K562 (cell line): Measurements from ENCODE around the gene B3GALNT2. TPM values are rescaled to one million over a fixed set of nuclear protein-coding genes. Genes with fewer than 3 reads are reported as not detected.

Source experiments
- ATAC-seq: fragments of 200-7000 bp; cut with Tn5 transposase; 3 replicates; pipeline ENCODE4 v1.9.1; 2020; ENCODE audit warnings: moderate library complexity
- BruUV-seq: library from RNA; stranded (reverse); fragments of 400-500 nt; replicated peaks from 2 replicates; lab custom pipeline; 2021; lab: Mats Ljungman, UMichigan
- CTCF ChIA-PET: fragments of 300-600 bp; formaldehyde crosslinking; extraction: SDS; loops from one replicate; lab custom pipeline; 2021; ENCODE audit warnings: low intra/inter-chr PET ratio; lab: Yijun Ruan, JAX
- POLR2A ChIA-PET: fragments of 300-600, 350-650 bp; sonication (Branson Sonifier 250); formaldehyde crosslinking; extraction: SDS; loops from one replicate; lab custom pipeline; 2021; ENCODE audit warnings: antibody characterized with exemption, inconsistent platforms; lab: Yijun Ruan, JAX
- DNase-seq, 4 experiments: peaks; one replicate each; pipeline versions ENCODE4 v3.0.0 to v3.0.0-alpha.2; 2011 to 2018; ENCODE audit warnings: low spot score in 3 of 4, mixed read lengths in 3 of 4; ENCODE audit errors: extremely low read depth in 1 of 4
- FAIRE-seq: peaks from 2 replicates; lab custom pipeline; 2011; peaks lifted over from hg19 to GRCh38; lab: Jason Lieb, UNC
- H2AFZ ChIP-seq: 2 replicates; pipeline ENCODE4 v1.6.0; 2011; ENCODE audit warnings: low read depth, low read length, control low read depth, inconsistent platforms
- H3K27ac ChIP-seq: fragments of 200-600 bp; 3 replicates; pipeline ENCODE4 v1.8.0; 2011; ENCODE audit warnings: low read depth, mild to moderate bottlenecking, control low read depth, inconsistent platforms, low read length, moderate library complexity, mixed read lengths; ENCODE audit errors: extremely low read depth
- H3K27me3 ChIP-seq, 2 experiments: fragments of 300-600 bp in 1 of 2; 2 replicates in 1 of 2; 3 replicates in 1 of 2; pipeline versions ENCODE4 v1.6.0 to v1.8.0; 2011; ENCODE audit warnings: inconsistent platforms in 2 of 2, low read length in 2 of 2, mild to moderate bottlenecking in 1 of 2, mixed read lengths in 1 of 2, moderate library complexity in 1 of 2; ENCODE audit not compliant: control insufficient read depth in 2 of 2, insufficient read depth in 2 of 2
- H3K36me3 ChIP-seq: fragments of 300-600 bp; 3 replicates; pipeline ENCODE4 v1.8.0; 2011; ENCODE audit warnings: mild to moderate bottlenecking, low read length, inconsistent platforms; ENCODE audit not compliant: control insufficient read depth, insufficient read depth
- H3K4me1 ChIP-seq, 2 experiments: fragments of 200-600 bp in 1 of 2; replicated peaks in 1 of 2; 2 replicates in 1 of 2; 3 replicates in 1 of 2; pipeline versions ENCODE4 v1.5.1 to v1.8.0; 2011; ENCODE audit warnings: inconsistent platforms in 2 of 2, low read length in 2 of 2, mild to moderate bottlenecking in 1 of 2, mixed read lengths in 1 of 2, moderate library complexity in 1 of 2; ENCODE audit not compliant: control insufficient read depth in 2 of 2, insufficient read depth in 2 of 2
- H3K4me2 ChIP-seq: 2 replicates; pipeline ENCODE4 v1.6.1; 2011; ENCODE audit warnings: low read length, control low read depth, inconsistent platforms, mixed read lengths; ENCODE audit not compliant: insufficient read depth
- H3K4me3 ChIP-seq: fragments of 200-600 bp; sonication (generic), shearing (Covaris generic); 2 replicates; pipeline ENCODE4 v1.5.1; 2016; ENCODE audit warnings: control low read depth, inconsistent platforms
- H3K79me2 ChIP-seq: fragments of 200-600 bp; 3 replicates; pipeline ENCODE4 v1.8.0; 2011; ENCODE audit warnings: low read length, inconsistent platforms; ENCODE audit not compliant: control insufficient read depth, insufficient read depth
- H3K9ac ChIP-seq, 2 experiments: 2 replicates each; pipeline versions ENCODE4 v1.6.0 to v1.6.1; 2011; ENCODE audit warnings: low read depth in 2 of 2, low read length in 2 of 2, control low read depth in 1 of 2, inconsistent platforms in 1 of 2, mild to moderate bottlenecking in 1 of 2, mixed read lengths in 1 of 2; ENCODE audit not compliant: insufficient read depth in 1 of 2
- H3K9me1 ChIP-seq: one replicate; pipeline ENCODE4 v1.6.0; 2011; ENCODE audit warnings: inconsistent platforms, mild to moderate bottlenecking, low read length, moderate library complexity; ENCODE audit not compliant: control insufficient read depth, insufficient read depth
- H3K9me3 ChIP-seq: replicated peaks from 2 replicates; pipeline ENCODE4 v1.5.1; 2011; ENCODE audit warnings: low read depth, low read length, inconsistent platforms; ENCODE audit not compliant: control insufficient read depth, insufficient read depth
- H4K20me1 ChIP-seq: replicated peaks from 2 replicates; pipeline ENCODE4 v1.6.1; 2011; ENCODE audit warnings: low read length, inconsistent platforms, mixed read lengths; ENCODE audit not compliant: control insufficient read depth, insufficient read depth
- CHCHD3 ChIP-seq: fragments of 250-450 bp; sonication (Bioruptor Pico); IDR thresholded peaks from 2 replicates; pipeline ENCODE4 v2.1.2; 2022; ENCODE audit warnings: mild to moderate bottlenecking
- CUX1 ChIP-seq: fragments of 200-800 bp; sonication (Bioruptor generic); IDR thresholded peaks from 2 replicates; pipeline ENCODE4 v1.6.1; 2016; ENCODE audit warnings: missing genetic modification characterization, missing compliant biosample characterization
- ETV6 ChIP-seq, 3 experiments: fragments of 150-350 bp in 1 of 3; sonication (generic) in 1 of 3; formaldehyde crosslinking in 1 of 3; IDR thresholded peaks; 2 replicates each; pipeline versions ENCODE4 v1.6.1 to v1.8.0; 2014 to 2022; ENCODE audit warnings: borderline replicate concordance in 2 of 3, low read depth in 2 of 3, antibody characterized with exemption in 1 of 3, low read length in 1 of 3, mild to moderate bottlenecking in 1 of 3, missing genetic modification reagents in 1 of 3
- EWSR1 ChIP-seq: fragments of 450-650 bp; IDR thresholded peaks from 2 replicates; pipeline ENCODE4 v1.6.1; 2018; ENCODE audit warnings: borderline replicate concordance, mild to moderate bottlenecking, low read depth, moderate library complexity; ENCODE audit not compliant: partially characterized antibody
- FOXO4 ChIP-seq: fragments of 450-650 bp; formaldehyde crosslinking; IDR thresholded peaks from 2 replicates; pipeline ENCODE4 v1.4.0; 2020; ENCODE audit warnings: mild to moderate bottlenecking, moderate library complexity
- GABPA ChIP-seq: fragments of 200-800 bp; sonication (Bioruptor generic); conservative IDR thresholded peaks from 2 replicates; pipeline ENCODE4 v1.6.1; 2016; ENCODE audit warnings: low read depth, missing genetic modification characterization, missing compliant biosample characterization
- MTA1 ChIP-seq: fragments of 450-650 bp; IDR thresholded peaks from 2 replicates; pipeline ENCODE4 v1.6.1; 2017; ENCODE audit warnings: borderline replicate concordance
- POLR2H ChIP-seq: IDR thresholded peaks from 2 replicates; pipeline ENCODE4 v1.6.1; 2016; ENCODE audit warnings: missing genetic modification characterization, low read depth, mild to moderate bottlenecking, control low read depth, missing compliant biosample characterization, moderate library complexity
- RUNX1 ChIP-seq: sonication (generic); IDR thresholded peaks from 2 replicates; pipeline ENCODE4 v1.6.1; 2016; ENCODE audit warnings: antibody characterized with exemption, low read depth
- THAP7 ChIP-seq: fragments of 250-450 bp; sonication (Bioruptor Pico); IDR thresholded peaks from 2 replicates; pipeline ENCODE4 v1.5.0; 2021
- ZNF511 ChIP-seq: sonication (generic); formaldehyde crosslinking; IDR thresholded peaks from 2 replicates; pipeline ENCODE4 v1.8.0; 2022; ENCODE audit warnings: mild to moderate bottlenecking, missing genetic modification reagents
- WGBS: fragments of 100-300 bp; shearing (Covaris generic); methylation state at CpG from one replicate; pipeline ENCODE4 v1.1.6; 2016; ENCODE audit warnings: low coverage, mixed read lengths; ENCODE audit not compliant: insufficient coverage; ENCODE audit errors: missing lambda C conversion rate; 5-methylcytosine and 5-hydroxymethylcytosine counted together
- in situ Hi-C: fragments of 300-500 bp; cut with MboI; formaldehyde crosslinking; loops from 4 replicates; pipeline ENCODE4 v1.15.0; 2018; ENCODE audit warnings: inconsistent platforms, mixed read lengths
- intact Hi-C: fragments of 100-400 bp; cut with micrococcal nuclease; formaldehyde crosslinking; loops from 2 replicates; pipeline ENCODE4 v1.14.2; 2022
- polyA plus RNA-seq, 8 experiments: library from polyadenylated mRNA; depleted of rRNA in 4 of 8; stranded (reverse) in 5 of 8; unstranded in 3 of 8; fragments of >200 nt; fragmentation: Nextera tagmentation in 2 of 8; fragmentation: Illumina TruSeq in 1 of 8; extraction: Ambion mirVana in 2 of 8; extraction: Trizol in 1 of 8; gene quantifications; 2 replicates each; pipeline versions ENCODE4 v1.2.1 to v1.2.3, GENCODE V29; 2011 to 2014; ENCODE audit warnings: inconsistent platforms in 1 of 8, missing spikeins in 1 of 8
- total RNA-seq, 7 experiments: library from RNA; depleted of rRNA in 6 of 7; stranded (reverse); fragments of >200 nt in 6 of 7; fragmentation: Illumina TruSeq in 2 of 7; extraction: Trizol in 2 of 7; gene quantifications; 2 replicates each; pipeline versions ENCODE4 v1.2.1 to v1.2.3, GENCODE V29; 2011 to 2021; ENCODE audit warnings: low replicate concordance in 1 of 7

Gene B3GALNT2
- total and polyA plus RNA-seq, 9 of the 15 experiments (the other 6 are each of a cell fraction or from before 2014, with no cell fraction given), result 2.0 to 31.7 (median 22.9) TPM

- CTCF ChIA-PET, result no interaction called here
- H4K20me1 ChIP-seq, result no peaks in the 10 kb centered on the region
- POLR2A ChIA-PET, result interaction anchor here (0.6 to 1.4 kb wide), 3 partner anchors 10 to 261 kb away, joined by 3 read pairs; no protein-coding TSS in a partner anchor
- intact Hi-C loops, result no loop called here
- no peaks in the 10 kb centered on the region for H3K27me3 ChIP-seq
- H3K36me3 ChIP-seq, result peaks cover 64% of the 10 kb centered on the region
- DNase-seq (no peak), FAIRE-seq (no peak), ATAC-seq (no peak)
- no peak overlapping the region for H3K27ac ChIP-seq
- no peak overlapping the region for H3K4me3 ChIP-seq
- in situ Hi-C loops, result no loop called here
- no peaks in the 10 kb centered on the region for H3K9me3 ChIP-seq
- no peak overlapping the region for H3K4me2 ChIP-seq
- no TSS peak for BruUV-seq
- no peaks in the 10 kb centered on the region for H3K9me1 ChIP-seq
- 92% methylated on average over 8 of the region's 8 CpGs for WGBS
- no peaks in the 10 kb centered on the region for H3K79me2 ChIP-seq
- no peak for TF ChIP-seq ZNF511 (CRISPR knock-in tag)
- TF ChIP-seq CUX1 (CRISPR knock-in tag), result no peak
- TF ChIP-seq THAP7 (CRISPR knock-in tag), result no peak
- TF ChIP-seq FOXO4 (CRISPR knock-in tag), result no peak
- TF ChIP-seq CHCHD3 (CRISPR knock-in tag), result no peak
- no peak for TF ChIP-seq MTA1
- no peak for TF ChIP-seq EWSR1
- TF ChIP-seq RUNX1, result no peak
- no peak for TF ChIP-seq GABPA (tag)
- TF ChIP-seq ETV6 (IDR thresholded peaks at IDR 0.05; ENCODE audit: borderline replicate concordance in 1 of 2, low read depth in 2 of 2, low read length in 1 of 2), result no peak
- no peak for TF ChIP-seq ETV6 (CRISPR knock-in tag; IDR thresholded peaks at IDR 0.05; ENCODE audit: borderline replicate concordance)
- no peak for TF ChIP-seq POLR2H (tag)
- H3K9ac ChIP-seq, result no peak overlapping the region
- H2AFZ ChIP-seq, result no peak overlapping the region
- H3K4me1 ChIP-seq, result peaks cover 0 to 6% of the 10 kb centered on the region in 2 experiments; a peak in 3 of 5 replicates
These were observed 50.2 kb downstream of the B3GALNT2 start for GRCh38 chr1:235454021-235454420.
